Mesangial cell (primary cell): ENCODE results near the gene MAB21L4. TPM values are rescaled to one million over a fixed set of nuclear protein-coding genes. Genes with fewer than 3 reads are reported as not detected.

Experiments used
- total RNA-seq: library from RNA; depleted of rRNA; stranded (reverse); fragments of >200 nt; gene quantifications from 2 replicates; pipeline ENCODE4 v1.2.3, GENCODE V29; 2015

The MAB21L4 gene
- total RNA-seq: not detected in 2 replicates

GRCh38 chr2:240895656-240896388, at the start of gene MAB21L4:
Gene MAB21L4, minus strand, starts transcription at chr2:240896156. Its CDS starts 159 bp downstream, at chr2:240895997.

GRCh38 chr2:240906141-240906910, 10.4 kb upstream of the MAB21L4 start, which contains the start of gene CROCC2:
Gene CROCC2, plus strand, starts transcription at chr2:240906336. Its CDS starts 178 bp downstream, at chr2:240906514.

GRCh38 chr2:240868286-240869108, 27.5 kb downstream of the MAB21L4 start, which contains the start of gene AGXT:
Gene AGXT, plus strand, starts transcription at chr2:240868824. Its CDS starts 42 bp downstream, at chr2:240868866.

Other genes with a start within 250 kb of the MAB21L4 start
- not detected in 2 replicates for gene AQP12B, start 213.3 kb downstream of the MAB21L4 start, total RNA-seq
- gene AQP12A, start 204.3 kb downstream of the MAB21L4 start, total RNA-seq: not detected in 2 replicates
- gene KIF1A, start 75.9 kb downstream of the MAB21L4 start, total RNA-seq: 2.6 and 4.9 TPM in 2 replicates
- gene AGXT, start 27.3 kb downstream of the MAB21L4 start, total RNA-seq: not detected in 2 replicates
- not detected in 2 replicates for gene CROCC2, start 10.2 kb upstream of the MAB21L4 start, total RNA-seq
- gene SNED1, start 102.5 kb upstream of the MAB21L4 start, total RNA-seq: 1.5 and 6.7 TPM in 2 replicates
- 15.0 and 20.9 TPM in 2 replicates for gene MTERF4, start 206.1 kb upstream of the MAB21L4 start, total RNA-seq